ENCODE measurements around the gene MSI2.

MSI2 gene

DNA sequence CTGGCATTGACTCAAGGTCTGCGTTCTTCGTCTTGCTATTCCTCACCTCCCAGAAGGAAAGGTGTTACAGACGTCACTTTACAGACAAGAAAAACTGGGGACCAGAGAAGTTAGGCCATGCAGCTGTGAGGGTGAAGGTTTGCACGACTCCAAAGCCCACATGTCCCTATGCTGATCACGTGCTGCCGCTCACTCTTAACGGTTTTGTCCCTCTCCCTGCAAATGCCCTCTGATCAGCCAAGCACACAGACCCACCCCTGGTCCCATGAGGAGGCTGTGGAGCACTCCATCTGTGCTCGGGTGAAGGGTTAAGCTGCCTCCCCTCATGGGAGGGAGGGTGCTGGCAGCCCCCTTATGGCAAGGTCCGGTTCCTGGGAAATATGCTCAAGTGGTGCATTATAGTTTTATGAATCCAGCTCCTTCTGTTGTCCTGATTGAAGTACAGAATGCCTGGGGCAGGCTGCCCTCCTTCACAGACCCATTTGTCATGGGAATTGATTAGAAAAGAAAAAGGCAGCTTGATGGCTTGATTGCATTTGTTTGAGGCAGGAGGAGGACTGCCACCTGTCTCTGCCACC lies 470.0 kb downstream of the MSI2 start:
- H3K4me3 ChIP-seq (ENCODE audit: control insufficient read depth, low read depth, low read length) = no peak overlapping the region
- TF ChIP-seq, protein P1, sequence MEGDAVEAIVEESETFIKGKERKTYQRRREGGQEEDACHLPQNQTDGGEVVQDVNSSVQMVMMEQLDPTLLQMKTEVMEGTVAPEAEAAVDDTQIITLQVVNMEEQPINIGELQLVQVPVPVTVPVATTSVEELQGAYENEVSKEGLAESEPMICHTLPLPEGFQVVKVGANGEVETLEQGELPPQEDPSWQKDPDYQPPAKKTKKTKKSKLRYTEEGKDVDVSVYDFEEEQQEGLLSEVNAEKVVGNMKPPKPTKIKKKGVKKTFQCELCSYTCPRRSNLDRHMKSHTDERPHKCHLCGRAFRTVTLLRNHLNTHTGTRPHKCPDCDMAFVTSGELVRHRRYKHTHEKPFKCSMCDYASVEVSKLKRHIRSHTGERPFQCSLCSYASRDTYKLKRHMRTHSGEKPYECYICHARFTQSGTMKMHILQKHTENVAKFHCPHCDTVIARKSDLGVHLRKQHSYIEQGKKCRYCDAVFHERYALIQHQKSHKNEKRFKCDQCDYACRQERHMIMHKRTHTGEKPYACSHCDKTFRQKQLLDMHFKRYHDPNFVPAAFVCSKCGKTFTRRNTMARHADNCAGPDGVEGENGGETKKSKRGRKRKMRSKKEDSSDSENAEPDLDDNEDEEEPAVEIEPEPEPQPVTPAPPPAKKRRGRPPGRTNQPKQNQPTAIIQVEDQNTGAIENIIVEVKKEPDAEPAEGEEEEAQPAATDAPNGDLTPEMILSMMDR (IDR thresholded peaks at IDR 0.05; ENCODE audit: control insufficient read depth, insufficient read depth, low read depth, low read length, missing control alignments) = no peak
- DNase-seq (ENCODE audit: low read depth) = no peak

DNA sequence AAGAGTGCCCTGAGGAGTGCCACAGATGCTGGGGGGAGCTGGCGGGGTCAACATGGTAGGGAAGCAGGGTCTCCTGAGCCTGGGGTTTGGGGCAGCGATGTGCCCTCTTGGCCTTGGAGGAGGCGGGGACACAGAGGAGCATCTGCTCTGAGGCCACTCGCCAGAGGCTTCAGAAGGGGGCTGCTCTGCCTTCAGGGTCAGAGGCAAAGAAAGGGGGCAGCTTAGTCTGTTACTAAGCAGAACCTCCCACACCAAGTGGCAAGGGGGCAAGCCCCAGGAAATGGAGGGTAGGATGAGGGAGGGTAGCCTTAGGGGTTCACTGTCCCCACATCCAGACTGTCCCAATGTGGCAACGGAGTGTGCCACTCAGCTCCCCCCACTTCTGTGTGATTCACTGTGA lies 470.5 kb downstream of the MSI2 start:
- TF ChIP-seq, protein P1 (IDR thresholded peaks at IDR 0.05; ENCODE audit: control insufficient read depth, insufficient read depth, low read depth, low read length, missing control alignments) = no peak
- H3K4me3 ChIP-seq (ENCODE audit: control insufficient read depth, low read depth, low read length) = no peak overlapping the region
- no peak for DNase-seq (ENCODE audit: low read depth)

DNA sequence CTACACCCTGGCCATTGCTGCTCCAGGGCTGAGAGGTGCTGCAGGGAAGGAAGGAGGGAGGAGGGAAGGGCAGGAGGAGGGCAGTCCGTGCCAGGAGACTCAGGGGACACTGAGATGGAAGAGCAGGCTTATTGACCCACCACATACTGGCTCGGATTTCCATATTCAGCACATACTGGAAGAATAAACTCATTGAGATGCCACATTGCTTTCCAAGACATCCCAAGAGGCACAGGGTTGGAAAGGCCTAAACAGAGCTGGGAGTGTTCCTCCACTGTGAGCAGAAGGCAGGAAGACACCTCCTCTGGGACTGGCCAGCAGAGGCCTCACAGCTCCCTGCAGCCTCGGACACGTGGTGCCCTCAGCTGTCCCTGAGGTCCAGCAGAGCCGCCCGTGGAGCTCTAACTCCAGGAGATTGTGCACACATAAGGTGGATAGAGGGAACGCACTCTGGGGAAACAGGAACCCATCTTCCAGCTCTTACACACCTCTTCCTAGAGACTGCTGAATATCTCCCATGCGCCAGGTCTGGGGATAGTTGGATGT lies 471.4 kb downstream of the MSI2 start:
- H3K4me3 ChIP-seq (ENCODE audit: control insufficient read depth, low read depth, low read length) = no peak overlapping the region
- TF ChIP-seq, protein P1 (IDR thresholded peaks at IDR 0.05; ENCODE audit: control insufficient read depth, insufficient read depth, low read depth, low read length, missing control alignments) = no peak
- DNase-seq (ENCODE audit: low read depth) = no peak

DNA sequence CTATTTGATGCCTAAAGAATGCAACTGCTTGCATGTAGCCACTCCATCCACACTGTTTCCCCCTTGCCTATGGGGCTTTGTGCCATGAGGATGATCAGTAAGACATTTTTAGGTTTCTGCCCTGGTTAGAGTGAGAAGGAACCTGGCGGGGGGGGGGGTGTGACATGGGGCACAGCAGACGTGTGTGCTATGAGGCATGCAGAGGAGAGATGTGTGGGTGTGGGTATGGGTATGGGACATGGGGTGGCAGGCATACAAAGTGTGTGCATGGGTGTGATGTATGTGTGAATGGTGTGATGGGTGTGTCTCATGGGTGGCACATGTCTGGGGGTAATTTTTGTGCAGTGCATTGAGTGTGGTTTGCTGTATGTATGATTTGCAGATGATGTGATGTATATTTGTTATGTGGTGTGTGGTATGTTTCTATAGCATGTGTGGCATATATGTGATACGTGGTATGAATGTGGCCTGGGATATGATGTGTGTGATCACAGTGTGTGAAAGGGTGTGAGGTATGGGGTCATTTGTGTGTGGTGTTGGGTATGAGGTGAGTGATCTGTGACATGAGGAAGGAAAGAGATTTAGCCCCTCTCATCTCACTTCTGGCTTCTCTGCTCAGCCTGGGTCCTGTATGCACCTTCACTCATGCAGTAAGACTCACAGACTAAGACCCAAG lies 473.8 kb downstream of the MSI2 start:
- TF ChIP-seq, protein P1 (IDR thresholded peaks at IDR 0.05; ENCODE audit: control insufficient read depth, insufficient read depth, low read depth, low read length, missing control alignments) = no peak
- no peak overlapping the region for H3K4me3 ChIP-seq (ENCODE audit: control insufficient read depth, low read depth, low read length)
- DNase-seq (ENCODE audit: low read depth) = no peak

DNA sequence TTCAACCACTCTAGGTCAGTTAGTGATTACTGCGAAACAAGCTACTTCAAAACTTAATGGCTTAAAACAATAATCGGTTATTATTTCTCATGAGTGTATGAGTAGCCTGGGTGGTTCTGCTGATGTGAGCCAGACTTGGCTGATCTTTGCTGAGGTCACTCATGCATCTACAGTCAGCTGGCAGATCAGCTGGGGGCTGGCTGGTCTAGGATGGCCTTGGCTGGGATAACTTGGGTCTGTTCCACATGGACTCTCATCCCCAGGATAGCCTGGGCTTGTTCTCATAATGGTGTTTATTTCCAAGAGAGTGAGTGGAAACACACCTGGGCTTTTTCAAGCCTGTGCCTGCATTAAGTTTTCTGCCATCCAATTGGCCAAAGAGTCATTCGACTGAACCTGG lies 475.7 kb downstream of the MSI2 start:
- TF ChIP-seq, protein P1 (IDR thresholded peaks at IDR 0.05; ENCODE audit: control insufficient read depth, insufficient read depth, low read depth, low read length, missing control alignments) = no peak
- no peak for DNase-seq (ENCODE audit: low read depth)
- no peak overlapping the region for H3K4me3 ChIP-seq (ENCODE audit: control insufficient read depth, low read depth, low read length)

DNA sequence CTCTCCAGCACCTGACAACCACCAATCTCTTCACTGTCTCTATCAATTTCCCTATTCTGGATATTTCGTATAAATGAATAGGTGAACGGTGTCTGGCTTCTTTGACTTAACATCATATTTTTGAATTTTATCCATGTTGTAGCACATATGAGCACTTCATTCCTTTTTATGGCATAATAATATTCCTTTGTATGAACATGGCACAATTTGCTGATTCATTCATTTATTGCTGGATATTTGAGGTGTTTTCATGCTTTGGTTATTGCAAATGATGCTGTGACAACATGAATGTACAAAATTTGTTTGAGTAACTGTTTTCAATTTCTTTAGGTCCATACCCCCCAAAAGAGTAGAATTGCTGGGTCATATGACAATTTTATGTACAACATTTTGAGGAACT lies 476.8 kb downstream of the MSI2 start:
- H3K4me3 ChIP-seq (ENCODE audit: control insufficient read depth, low read depth, low read length) = no peak overlapping the region
- DNase-seq (ENCODE audit: low read depth) = no peak
- TF ChIP-seq, protein P1 (IDR thresholded peaks at IDR 0.05; ENCODE audit: control insufficient read depth, insufficient read depth, low read depth, low read length, missing control alignments) = no peak

Data from AG09309 (cell line).